NB4 (cell line): ENCODE data around the gene CUX1.

Source experiments
- MYC ChIP-seq: IDR thresholded peaks from 2 replicates; pipeline ENCODE4 v1.6.1; 2011; ENCODE audit warnings: low read depth, low read length
- POLR2A ChIP-seq: IDR thresholded peaks from 2 replicates; pipeline ENCODE4 v1.6.1; 2011; ENCODE audit warnings: mild to moderate bottlenecking; ENCODE audit not compliant: insufficient read length; ENCODE audit errors: extremely low read depth
- TF ChIP-seq, protein P1 (sequence below): IDR thresholded peaks from one replicate; pipeline ENCODE4 v1.5.1; 2012; ENCODE audit warnings: low read depth, low read length
- TF ChIP-seq, protein P2 (sequence below): IDR thresholded peaks from 2 replicates; pipeline ENCODE4 v1.6.1; 2011; ENCODE audit warnings: low read depth, low read length

DNA sequence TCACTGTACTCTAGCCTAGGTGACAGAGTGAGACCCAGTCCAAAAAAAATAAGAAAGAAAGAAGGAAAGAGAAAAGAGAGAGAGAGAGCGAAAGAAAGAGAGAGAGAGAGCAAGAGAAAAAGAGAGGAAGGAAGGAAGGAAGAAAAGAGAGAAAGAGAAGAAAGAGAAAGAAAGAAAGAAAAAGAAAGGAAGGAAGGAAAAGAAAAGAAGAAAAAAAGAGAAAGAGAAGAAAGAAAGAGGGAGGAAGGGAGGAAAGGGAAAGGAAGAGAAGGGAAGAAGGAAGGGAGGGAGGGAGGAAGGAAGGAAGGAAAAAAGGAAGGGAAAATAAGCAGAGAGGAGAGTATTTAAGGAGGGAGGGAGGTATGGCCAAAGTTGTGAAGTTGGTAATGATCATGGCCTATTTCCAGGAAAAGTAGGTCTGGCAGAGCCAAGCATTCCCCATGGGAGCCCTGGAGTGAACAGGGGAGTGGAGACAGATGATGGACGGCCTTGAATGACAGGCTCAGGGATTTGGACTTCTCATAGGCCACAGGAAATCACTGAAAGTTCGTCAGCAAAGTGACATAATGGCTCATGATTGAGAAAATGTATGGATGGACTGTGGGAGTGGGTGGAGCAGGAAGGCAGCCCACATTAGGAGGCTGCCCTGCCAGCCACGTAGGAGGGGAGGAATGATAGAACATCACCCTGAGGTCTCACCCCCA lies 44.8 kb upstream of the CUX1 start:
- TF ChIP-seq, protein P1, sequence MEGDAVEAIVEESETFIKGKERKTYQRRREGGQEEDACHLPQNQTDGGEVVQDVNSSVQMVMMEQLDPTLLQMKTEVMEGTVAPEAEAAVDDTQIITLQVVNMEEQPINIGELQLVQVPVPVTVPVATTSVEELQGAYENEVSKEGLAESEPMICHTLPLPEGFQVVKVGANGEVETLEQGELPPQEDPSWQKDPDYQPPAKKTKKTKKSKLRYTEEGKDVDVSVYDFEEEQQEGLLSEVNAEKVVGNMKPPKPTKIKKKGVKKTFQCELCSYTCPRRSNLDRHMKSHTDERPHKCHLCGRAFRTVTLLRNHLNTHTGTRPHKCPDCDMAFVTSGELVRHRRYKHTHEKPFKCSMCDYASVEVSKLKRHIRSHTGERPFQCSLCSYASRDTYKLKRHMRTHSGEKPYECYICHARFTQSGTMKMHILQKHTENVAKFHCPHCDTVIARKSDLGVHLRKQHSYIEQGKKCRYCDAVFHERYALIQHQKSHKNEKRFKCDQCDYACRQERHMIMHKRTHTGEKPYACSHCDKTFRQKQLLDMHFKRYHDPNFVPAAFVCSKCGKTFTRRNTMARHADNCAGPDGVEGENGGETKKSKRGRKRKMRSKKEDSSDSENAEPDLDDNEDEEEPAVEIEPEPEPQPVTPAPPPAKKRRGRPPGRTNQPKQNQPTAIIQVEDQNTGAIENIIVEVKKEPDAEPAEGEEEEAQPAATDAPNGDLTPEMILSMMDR = no peak
- TF ChIP-seq, protein P2, sequence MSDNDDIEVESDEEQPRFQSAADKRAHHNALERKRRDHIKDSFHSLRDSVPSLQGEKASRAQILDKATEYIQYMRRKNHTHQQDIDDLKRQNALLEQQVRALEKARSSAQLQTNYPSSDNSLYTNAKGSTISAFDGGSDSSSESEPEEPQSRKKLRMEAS = no peak
- no peak for TF ChIP-seq POLR2A
- TF ChIP-seq MYC = no peak
